ENCODE results near the gene TAF12.
A peak's percentile ranks its signal among the peaks of the same experiment; 100 is the strongest.
"Not testable (repeated sequence)": the region's sequence is repeated elsewhere in the genome, so short reads cannot be mapped to it uniquely, and the experiment has no call there.

Gene TAF12

GRCh38 chr1:28663871-28664470 lies 21.1 kb upstream of the TAF12 start:
- H3K4me3 ChIP-seq (replicated peaks; ENCODE audit: insufficient read depth, low read length), result no peak overlapping the region
- no peak for TF ChIP-seq SPI1 (IDR thresholded peaks at IDR 0.05; ENCODE audit: borderline replicate concordance, low read depth)
- TF ChIP-seq GABPA (IDR thresholded peaks at IDR 0.05; ENCODE audit: low read depth), result no peak
- TF ChIP-seq POLR2AphosphoS5 (IDR thresholded peaks at IDR 0.05; ENCODE audit: low read depth), result no peak
- TF ChIP-seq REST (IDR thresholded peaks at IDR 0.05; ENCODE audit: insufficient replicate concordance, low read depth), result no peak
- TF ChIP-seq CTCF (IDR thresholded peaks at IDR 0.05; ENCODE audit: insufficient read depth, low read length), result no peak
- DNase-seq (ENCODE audit: low read depth in 1 of 2, low spot score in 1 of 2), result no peak
- no peaks in the 10 kb centered on the region for H3K27me3 ChIP-seq (ENCODE audit: insufficient read depth, poor library complexity, severe bottlenecking)
- no peak overlapping the region for H3K27ac ChIP-seq (replicated peaks)

- Histone ChIP-seq H3K27me3 (ENCODE audit: insufficient read depth, poor library complexity, severe bottlenecking) (no peaks in the 10 kb centered on the region), H3K27ac (replicated peaks) (no peak overlapping the region), H3K4me3 (replicated peaks; ENCODE audit: insufficient read depth, low read length) (no peak overlapping the region)
- DNase-seq (ENCODE audit: low read depth in 1 of 2, low spot score in 1 of 2), result no peak
- TF ChIP-seq GABPA (IDR thresholded peaks at IDR 0.05; ENCODE audit: low read depth), result no peak
- TF ChIP-seq SPI1 (IDR thresholded peaks at IDR 0.05; ENCODE audit: borderline replicate concordance, low read depth), result no peak
- no peak for TF ChIP-seq REST (IDR thresholded peaks at IDR 0.05; ENCODE audit: insufficient replicate concordance, low read depth)
- TF ChIP-seq POLR2AphosphoS5 (IDR thresholded peaks at IDR 0.05; ENCODE audit: low read depth), result no peak
- TF ChIP-seq CTCF (IDR thresholded peaks at IDR 0.05; ENCODE audit: insufficient read depth, low read length), result no peak
Observed at GRCh38 chr1:28656335-28656734, 13.5 kb upstream of the TAF12 start.

- not testable (repeated sequence) for DNase-seq (ENCODE audit: low read depth in 1 of 2, low spot score in 1 of 2); H3K27ac ChIP-seq (replicated peaks)
Observed at GRCh38 chr1:28655448-28656311, 12.8 kb upstream of the TAF12 start.

GRCh38 chr1:28653870-28654269 lies 11.0 kb upstream of the TAF12 start:
- DNase-seq (ENCODE audit: low read depth in 1 of 2, low spot score in 1 of 2), result peak in 1 of 2 experiments; percentile 12
- H3K27me3 ChIP-seq (ENCODE audit: insufficient read depth, poor library complexity, severe bottlenecking); H3K4me3 ChIP-seq (replicated peaks; ENCODE audit: insufficient read depth, low read length); H3K27ac ChIP-seq (replicated peaks): not testable (repeated sequence)

More at GRCh38 chr1:28655448-28656311, 12.8 kb upstream of the TAF12 start:
- H3K27me3 ChIP-seq (ENCODE audit: insufficient read depth, poor library complexity, severe bottlenecking); H3K4me3 ChIP-seq (replicated peaks; ENCODE audit: insufficient read depth, low read length): not testable (repeated sequence)

GRCh38 chr1:28653063-28653462 lies 10.2 kb upstream of the TAF12 start:
- not testable (repeated sequence) for H3K27ac ChIP-seq (replicated peaks); H3K27me3 ChIP-seq (ENCODE audit: insufficient read depth, poor library complexity, severe bottlenecking); DNase-seq (ENCODE audit: low read depth in 1 of 2, low spot score in 1 of 2); H3K4me3 ChIP-seq (replicated peaks; ENCODE audit: insufficient read depth, low read length)
